ENCODE results near the gene SIRT7. TPM values are rescaled to one million over a fixed set of nuclear protein-coding genes. Genes with fewer than 3 reads are reported as not detected.

SIRT7 gene
- total RNA-seq, 4 donors from 2014 or later: 32.0 to 44.6 (median 38.0) TPM

DNA sequence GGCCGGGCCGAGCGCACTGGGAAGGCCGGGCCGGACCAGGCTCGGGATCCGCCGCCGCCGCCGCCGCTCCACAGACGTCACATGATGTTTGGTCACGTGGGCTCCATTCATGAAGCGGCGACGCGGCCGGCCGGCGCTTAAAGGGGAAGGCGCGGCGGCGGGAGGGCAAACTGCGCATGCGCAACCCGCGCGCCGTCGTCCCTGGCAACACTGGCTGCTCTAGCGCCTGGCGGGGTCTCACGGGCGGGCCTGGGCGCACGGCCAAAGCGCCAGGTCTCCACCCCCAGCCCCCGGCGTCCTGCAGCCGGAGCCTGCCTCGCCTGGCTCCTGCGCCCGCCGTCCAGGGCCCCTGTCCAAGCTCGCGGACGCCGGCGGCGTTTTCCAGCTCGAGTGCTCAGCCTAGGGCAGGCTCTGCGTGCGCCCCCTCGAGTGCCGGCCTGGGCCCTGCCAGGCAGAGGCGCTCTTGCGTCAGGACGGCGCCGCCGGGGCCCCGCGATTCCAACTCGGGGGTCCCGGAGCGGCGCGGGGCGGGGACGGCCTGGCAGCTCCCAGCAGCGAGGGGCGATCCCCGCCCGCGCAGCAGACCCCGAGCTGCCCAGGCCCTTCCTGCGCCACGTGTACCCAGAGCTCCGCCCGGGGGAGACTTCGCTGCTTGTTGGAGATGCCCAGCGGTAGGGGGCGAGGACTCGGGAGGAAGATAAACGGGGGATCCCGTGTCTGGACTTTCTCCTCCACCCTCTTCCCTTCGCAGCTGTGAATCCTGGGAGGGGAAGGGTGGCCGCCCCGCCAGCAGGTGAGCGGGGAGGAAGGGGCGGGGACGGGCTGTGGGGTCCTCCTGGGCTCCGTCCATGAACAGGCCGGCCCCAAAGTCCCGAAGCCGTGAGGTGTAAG is 9.9 kb upstream of the SIRT7 start, which contains the start of gene MAFG:
Gene MAFG, minus strand, starts transcription at position 83 of the 891 bp plus-strand sequence. CDS start 4,550 bp downstream, outside the sequence.
- TF ChIP-seq POLR2A (IDR thresholded peaks at IDR 0.05): no peak
- TF ChIP-seq CTCF (IDR thresholded peaks at IDR 0.05): no peak
- 1 to 2% methylated on average over 25 to 39 of the region's 98 CpGs for WGBS, 2 donors
- intact Hi-C loops (cut with DNase I; ENCODE audit: low total_unique reads): no loop called here
- peak; percentile 87 to 98 for DNase-seq (ENCODE audit: low spot score in 2 of 2)
- peak within 1 kb of the TSS; percentile 81 for H3K4me3 ChIP-seq (ENCODE audit: low read depth, poor library complexity, severe bottlenecking)

- no peak for TF ChIP-seq POLR2A (IDR thresholded peaks at IDR 0.05)
- TF ChIP-seq CTCF (IDR thresholded peaks at IDR 0.05): no peak
- WGBS, 2 donors: 0% methylated on average over 2 of the region's 78 CpGs
- intact Hi-C loops (cut with DNase I; ENCODE audit: low total_unique reads): no loop called here
- DNase-seq (ENCODE audit: low spot score in 2 of 2): no peak
- H3K4me3 ChIP-seq (ENCODE audit: low read depth, poor library complexity, severe bottlenecking): peak overlapping the region; percentile 81
Measured at GRCh38 chr17:81927152-81927652, 9.2 kb upstream of the SIRT7 start.

DNA sequence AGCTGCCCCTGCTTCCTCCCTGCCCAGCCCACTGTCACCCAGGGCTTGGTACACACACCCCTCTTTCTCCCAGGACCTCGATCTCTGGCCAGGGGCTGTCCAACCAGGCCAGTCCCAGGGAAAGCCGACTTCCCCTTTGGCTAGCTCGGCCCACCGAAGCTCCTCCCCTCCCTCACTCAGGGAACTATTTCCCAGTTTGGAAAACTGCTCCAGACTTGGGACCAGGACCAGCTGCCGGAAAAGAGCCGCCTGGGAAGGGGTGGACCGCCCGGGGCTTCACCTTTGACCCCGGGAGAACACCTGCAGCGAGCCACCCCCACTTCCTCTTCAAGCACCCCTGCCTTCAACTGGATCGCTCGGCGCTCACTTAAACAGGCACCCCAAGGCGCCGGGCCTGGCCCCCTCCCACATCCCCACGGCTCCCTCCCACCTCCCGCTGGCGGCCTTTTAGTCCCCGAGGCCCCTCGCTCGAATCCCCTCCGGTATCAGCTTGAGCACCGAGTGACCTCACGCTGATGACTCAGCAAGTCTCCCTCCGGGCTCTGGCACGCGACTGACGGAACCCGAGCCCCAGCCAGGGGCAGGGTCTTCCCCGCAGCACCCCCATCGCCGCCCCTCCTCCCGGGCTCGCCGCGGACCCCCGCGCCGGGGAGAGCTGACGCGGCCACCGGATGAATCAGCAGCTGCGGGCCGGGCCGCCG is 8.6 kb upstream of the SIRT7 start:
- 1% methylated on average over 34 to 45 of the region's 46 CpGs for WGBS, 2 donors

DNA sequence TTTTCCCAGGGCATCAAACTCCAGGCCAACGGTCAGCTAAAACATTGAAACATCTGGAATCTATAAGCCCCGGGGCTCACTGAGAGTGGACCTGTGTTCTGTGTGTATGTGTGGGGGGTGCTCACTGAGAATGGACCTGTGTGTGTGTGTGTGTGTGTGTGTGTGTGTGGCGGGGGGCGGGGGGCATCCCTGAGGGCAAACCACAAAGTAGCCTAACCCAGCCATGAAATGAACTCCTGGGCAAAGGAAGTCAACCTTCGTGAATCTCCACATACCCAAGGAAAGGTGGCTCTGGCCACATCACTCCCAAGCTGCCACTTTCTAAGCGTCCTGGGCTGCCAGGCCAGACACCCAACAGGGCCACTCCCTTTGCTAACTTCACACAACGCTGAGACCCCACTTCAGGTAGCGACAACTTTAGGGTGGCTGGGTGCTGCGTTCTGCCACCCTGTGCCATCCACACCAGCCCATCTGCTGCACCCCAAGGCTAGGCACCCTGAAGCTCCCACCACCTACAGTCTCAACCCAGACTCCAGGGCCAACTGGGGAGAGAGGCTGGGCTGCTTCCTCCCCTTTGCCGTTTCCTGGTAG is 8.0 kb upstream of the SIRT7 start:
- intact Hi-C loops (cut with DNase I; ENCODE audit: low total_unique reads): no loop called here
- H3K4me3 ChIP-seq (ENCODE audit: low read depth, poor library complexity, severe bottlenecking): no peak overlapping the region
- DNase-seq (ENCODE audit: low spot score in 2 of 2): no peak
- TF ChIP-seq POLR2A (IDR thresholded peaks at IDR 0.05) (no peak), CTCF (IDR thresholded peaks at IDR 0.05) (peak in 1 of 3 donors; percentile 8)
- WGBS, 2 donors: 47 to 59% methylated on average over 10 of the region's 10 CpGs

More for the DNA sequence above, 8.6 kb upstream of the SIRT7 start:
- no peak for TF ChIP-seq CTCF (IDR thresholded peaks at IDR 0.05)
- no peak for TF ChIP-seq POLR2A (IDR thresholded peaks at IDR 0.05)
- peak overlapping the region; percentile 81 for H3K4me3 ChIP-seq (ENCODE audit: low read depth, poor library complexity, severe bottlenecking)
- peak; percentile 65 to 95 for DNase-seq (ENCODE audit: low spot score in 2 of 2)
- intact Hi-C loops (cut with DNase I; ENCODE audit: low total_unique reads): no loop called here

DNA sequence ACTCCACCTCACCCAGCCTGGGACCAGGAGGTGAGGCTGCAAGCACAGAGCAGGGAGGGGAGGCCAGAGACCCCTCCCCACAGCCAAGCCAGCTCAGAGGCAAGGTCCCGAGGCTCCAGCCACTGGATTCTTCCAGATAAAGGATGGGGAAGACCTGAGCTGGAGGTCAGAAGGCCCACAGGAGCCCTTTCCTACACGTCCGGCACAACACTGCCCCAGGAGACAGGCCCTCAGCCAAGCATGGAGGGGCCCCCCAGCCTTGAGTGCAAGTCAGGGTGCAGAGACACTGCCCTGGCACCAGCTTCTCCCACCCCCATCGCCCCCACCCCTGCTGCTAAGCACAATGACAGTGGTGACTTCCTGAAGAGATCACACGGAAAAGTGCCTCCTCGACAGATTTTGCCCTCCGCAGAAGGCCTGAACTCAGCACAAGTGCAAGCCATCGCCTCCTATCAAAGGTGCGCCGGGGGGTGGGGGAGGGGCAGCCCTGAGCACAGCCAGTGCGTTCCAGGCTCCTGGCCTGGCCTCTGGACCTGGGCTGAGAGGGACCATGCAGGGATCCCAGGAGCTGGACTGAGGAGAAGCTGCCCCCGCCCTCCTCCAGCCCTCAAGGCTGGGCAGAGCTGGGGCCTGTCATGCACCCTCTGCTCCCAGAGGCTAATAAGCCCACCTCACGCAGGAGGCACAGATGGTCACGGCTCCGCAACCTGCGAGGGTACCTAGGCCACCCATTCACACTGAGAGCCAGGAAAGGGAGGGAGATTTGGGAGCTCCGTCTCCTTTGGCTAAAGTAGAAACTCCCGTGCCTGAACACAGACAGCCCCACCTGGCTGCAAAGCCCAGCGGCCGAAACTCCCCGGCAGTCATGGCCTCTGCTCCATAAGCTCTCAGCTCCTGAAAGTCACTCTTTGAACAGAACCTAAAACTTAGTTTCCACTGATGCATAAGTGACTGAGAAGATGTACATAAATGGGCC is 6.9 kb upstream of the SIRT7 start:
- no peak for TF ChIP-seq CTCF (IDR thresholded peaks at IDR 0.05)
- no peak for TF ChIP-seq POLR2A (IDR thresholded peaks at IDR 0.05)
- no peak for DNase-seq (ENCODE audit: low spot score in 2 of 2)
- H3K4me3 ChIP-seq (ENCODE audit: low read depth, poor library complexity, severe bottlenecking): no peak overlapping the region
- intact Hi-C loops (cut with DNase I; ENCODE audit: low total_unique reads): no loop called here
- WGBS, 2 donors: 64 to 67% methylated on average over 21 of the region's 21 CpGs

Data from lower leg skin (tissue), 4 donors.